Muscle of leg (tissue), 11 donors: Measurements from ENCODE around the gene ZNF565. TPM values are rescaled to one million over a fixed set of nuclear protein-coding genes. Genes with fewer than 3 reads are reported as not detected.
"Not testable (repeated sequence)": the region's sequence is repeated elsewhere in the genome, so short reads cannot be mapped to it uniquely, and the experiment has no call there.

ENCODE experiments used
- DNase-seq: peaks from one replicate; pipeline ENCODE4 v3.0.0; 2013
- H3K27ac ChIP-seq: one replicate; pipeline ENCODE4 v1.5.1; 2013; ENCODE audit warnings: mild to moderate bottlenecking, low read length, control low read depth
- H3K27me3 ChIP-seq: one replicate; pipeline ENCODE4 v1.6.1; 2013; ENCODE audit warnings: low read length; ENCODE audit not compliant: control insufficient read depth, insufficient read depth
- H3K36me3 ChIP-seq: one replicate; pipeline ENCODE4 v1.6.1; 2013; ENCODE audit warnings: low read length; ENCODE audit not compliant: control insufficient read depth, insufficient read depth
- H3K4me1 ChIP-seq: one replicate; pipeline ENCODE4 v1.6.1; 2013; ENCODE audit warnings: low read length; ENCODE audit not compliant: control insufficient read depth, insufficient read depth
- H3K4me3 ChIP-seq: one replicate; pipeline ENCODE4 v1.5.1; 2013; ENCODE audit warnings: low read length, control low read depth
- H3K9me3 ChIP-seq: replicated peaks from 2 replicates; pipeline ENCODE4 v1.6.1; 2013; ENCODE audit warnings: low read depth, low read length; ENCODE audit not compliant: control insufficient read depth
- WGBS: methylation state at CpG from one replicate; pipeline ENCODE4 v1.1.5; 2013; ENCODE audit warnings: missing lambda C conversion rate; ENCODE audit not compliant: insufficient coverage; 5-methylcytosine and 5-hydroxymethylcytosine counted together
- polyA plus RNA-seq, 8 donors: library from polyadenylated mRNA; unstranded; fragments of 120-200 nt; gene quantifications; one replicate each; pipeline versions ENCODE4 v1.2.1 to v1.2.3, GENCODE V29; 2013; ENCODE audit warnings: inconsistent platforms in 1 of 8, low replicate concordance in 1 of 8; ENCODE audit not compliant: insufficient read length in 8 of 8, insufficient read depth in 1 of 8
- total RNA-seq: library from RNA; stranded (reverse); fragments of 120-200 nt; gene quantifications from one replicate; pipeline ENCODE4 v1.2.4, GENCODE V29; 2013

ZNF565 gene
- total and polyA plus RNA-seq, 9 donors = 4.1 to 8.8 (median 5.8) TPM

DNA sequence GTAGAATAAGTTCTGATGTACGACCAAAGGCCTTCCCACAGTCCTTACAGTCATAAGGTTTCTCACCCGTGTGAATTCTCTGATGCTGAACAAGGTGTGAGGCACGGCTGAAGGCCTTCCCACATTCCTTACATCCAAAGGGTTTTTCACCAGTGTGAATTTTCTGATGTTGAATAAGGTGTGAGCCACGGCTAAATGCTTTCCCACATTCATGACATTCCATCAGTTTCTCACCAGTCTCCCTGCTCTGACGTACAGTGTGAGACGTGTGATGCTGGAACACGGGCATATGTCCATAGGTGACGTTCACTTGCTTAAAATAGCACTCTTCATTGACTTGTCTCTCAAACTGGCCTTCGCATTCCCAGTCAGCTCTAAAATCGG, 31.2 kb downstream of the ZNF565 start:
- no peaks in the 10 kb centered on the region for H3K27me3 ChIP-seq
- H3K4me3 ChIP-seq = no peak overlapping the region
- peaks cover 2% of the 10 kb centered on the region for H3K4me1 ChIP-seq
- H3K36me3 ChIP-seq = peaks cover 13% of the 10 kb centered on the region
- H3K27ac ChIP-seq = peak overlapping the region; percentile 42
- DNase-seq = peak; percentile 46
- no peaks in the 10 kb centered on the region for H3K9me3 ChIP-seq
- 80% methylated on average over 2 of the region's 10 CpGs for WGBS

DNA sequence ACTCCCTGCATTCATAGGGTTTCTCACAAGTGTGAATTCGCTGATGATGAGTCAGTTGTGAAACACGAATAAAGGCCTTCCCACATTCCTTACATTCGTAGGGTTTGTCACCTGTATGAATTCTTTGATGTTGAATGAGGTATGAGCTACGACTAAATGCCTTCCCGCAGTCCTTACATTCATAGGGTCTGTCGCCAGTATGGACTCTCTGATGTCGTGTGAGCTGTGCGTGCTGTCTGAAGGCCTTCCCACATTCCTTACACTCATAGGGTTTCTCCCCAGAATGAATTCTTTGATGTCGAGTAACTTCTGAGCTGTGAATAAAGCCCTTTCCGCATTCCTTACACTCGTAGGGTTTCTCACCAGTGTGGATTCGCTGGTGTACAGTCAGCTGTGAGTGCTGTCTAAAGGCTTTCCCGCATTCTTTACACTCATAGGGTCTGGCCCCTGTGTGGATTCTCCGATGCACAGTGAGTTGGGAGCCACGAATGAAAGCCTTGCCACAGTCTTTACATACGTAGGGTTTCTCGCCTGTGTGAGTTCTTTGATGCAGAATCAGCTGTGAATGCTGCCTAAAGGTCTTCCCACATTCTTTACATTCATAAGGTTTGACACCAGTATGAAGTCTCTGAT, 31.7 kb downstream of the ZNF565 start:
- H3K9me3 ChIP-seq = no peaks in the 10 kb centered on the region
- H3K36me3 ChIP-seq = peaks cover 13% of the 10 kb centered on the region
- no peak overlapping the region for H3K4me3 ChIP-seq
- peak overlapping the region; percentile 42 for H3K27ac ChIP-seq
- DNase-seq = peak; percentile 37
- no peaks in the 10 kb centered on the region for H3K27me3 ChIP-seq
- H3K4me1 ChIP-seq = peaks cover 2% of the 10 kb centered on the region
- WGBS = 84% methylated on average over 3 of the region's 17 CpGs

DNA sequence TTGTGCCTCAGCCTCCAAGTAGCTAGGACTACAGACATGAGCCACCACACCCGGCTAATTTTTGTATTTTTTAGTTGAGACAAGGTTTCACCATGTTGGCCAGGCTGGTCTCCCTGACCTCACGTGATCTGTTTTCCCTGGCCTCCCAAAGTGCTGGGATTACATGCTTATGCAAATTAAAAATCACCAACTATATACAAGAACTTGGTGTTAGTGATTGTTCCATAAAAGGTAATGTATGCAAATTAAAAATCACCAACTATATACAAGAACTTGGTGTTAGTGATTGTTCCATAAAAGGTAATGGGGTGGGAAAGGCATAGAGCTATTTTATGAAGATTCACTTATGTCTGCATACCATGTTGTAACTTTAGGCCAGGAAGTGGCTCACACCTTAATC, 35.4 kb downstream of the ZNF565 start:
- WGBS = no CpG with 5 or more reads among the region's 2 CpGs
- DNase-seq, H3K27ac ChIP-seq: not testable (repeated sequence)

GRCh38 chr19:36173846-36174245, 40.6 kb downstream of the ZNF565 start:
- not testable (repeated sequence) for H3K27me3 ChIP-seq, H3K27ac ChIP-seq, H3K36me3 ChIP-seq

More for the DNA sequence above, 35.4 kb downstream of the ZNF565 start:
- not testable (repeated sequence) for H3K4me1 ChIP-seq, H3K9me3 ChIP-seq, H3K27me3 ChIP-seq, H3K4me3 ChIP-seq
- H3K36me3 ChIP-seq = peaks cover 11% of the 10 kb centered on the region

DNA sequence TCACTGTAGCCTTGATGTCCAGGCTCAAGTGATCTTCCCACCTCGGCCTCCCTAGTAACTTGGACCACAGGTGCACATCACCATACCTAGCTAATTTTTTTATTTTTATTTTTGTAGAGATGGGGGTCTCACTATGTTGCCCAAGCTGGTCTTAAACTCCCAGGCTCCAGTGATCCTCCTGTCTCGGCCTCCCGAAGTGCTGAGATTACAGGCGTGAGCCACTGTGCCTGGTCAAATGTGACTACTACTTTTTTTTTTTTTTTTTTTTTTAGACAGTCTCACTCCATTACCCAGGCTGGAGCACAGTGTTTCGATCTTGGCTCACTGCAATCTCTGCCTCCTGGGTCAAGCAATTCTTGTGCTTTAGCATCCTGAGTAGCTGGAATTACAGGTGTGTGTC, 41.6 kb downstream of the ZNF565 start:
- H3K4me1 ChIP-seq = peaks cover 15% of the 10 kb centered on the region
- WGBS = 100% methylated on average over 3 of the region's 5 CpGs
- H3K27ac ChIP-seq = no peak overlapping the region
- H3K36me3 ChIP-seq = no peaks in the 10 kb centered on the region
- H3K4me3 ChIP-seq = no peak overlapping the region
- H3K9me3 ChIP-seq = no peaks in the 10 kb centered on the region
- no peak for DNase-seq
- H3K27me3 ChIP-seq = no peaks in the 10 kb centered on the region

More at GRCh38 chr19:36173846-36174245, 40.6 kb downstream of the ZNF565 start:
- peaks cover 14% of the 10 kb centered on the region for H3K4me1 ChIP-seq
- not testable (repeated sequence) for H3K9me3 ChIP-seq, H3K4me3 ChIP-seq, DNase-seq
- 79% methylated on average over 4 of the region's 8 CpGs for WGBS

- H3K27ac ChIP-seq = peak overlapping the region; percentile 74
- 52% methylated on average over 7 of the region's 9 CpGs for whole genome bisulfite sequencing
- H3K36me3 ChIP-seq = no peaks in the 10 kb centered on the region
- H3K9me3 ChIP-seq = no peaks in the 10 kb centered on the region
- H3K4me3 ChIP-seq = no peak overlapping the region
- H3K4me1 ChIP-seq = peaks cover 15% of the 10 kb centered on the region
- no peaks in the 10 kb centered on the region for H3K27me3 ChIP-seq
- DNase-seq = peak; percentile 46
These were observed 45.2 kb downstream of the ZNF565 start for GRCh38 chr19:36169084-36169760.

- Histone ChIP-seq H3K36me3 (peaks cover 8% of the 10 kb centered on the region), H3K9me3 (no peaks in the 10 kb centered on the region), H3K4me3 (no peak overlapping the region)
These were observed 50.7 kb downstream of the ZNF565 start for GRCh38 chr19:36163813-36164212.

DNA sequence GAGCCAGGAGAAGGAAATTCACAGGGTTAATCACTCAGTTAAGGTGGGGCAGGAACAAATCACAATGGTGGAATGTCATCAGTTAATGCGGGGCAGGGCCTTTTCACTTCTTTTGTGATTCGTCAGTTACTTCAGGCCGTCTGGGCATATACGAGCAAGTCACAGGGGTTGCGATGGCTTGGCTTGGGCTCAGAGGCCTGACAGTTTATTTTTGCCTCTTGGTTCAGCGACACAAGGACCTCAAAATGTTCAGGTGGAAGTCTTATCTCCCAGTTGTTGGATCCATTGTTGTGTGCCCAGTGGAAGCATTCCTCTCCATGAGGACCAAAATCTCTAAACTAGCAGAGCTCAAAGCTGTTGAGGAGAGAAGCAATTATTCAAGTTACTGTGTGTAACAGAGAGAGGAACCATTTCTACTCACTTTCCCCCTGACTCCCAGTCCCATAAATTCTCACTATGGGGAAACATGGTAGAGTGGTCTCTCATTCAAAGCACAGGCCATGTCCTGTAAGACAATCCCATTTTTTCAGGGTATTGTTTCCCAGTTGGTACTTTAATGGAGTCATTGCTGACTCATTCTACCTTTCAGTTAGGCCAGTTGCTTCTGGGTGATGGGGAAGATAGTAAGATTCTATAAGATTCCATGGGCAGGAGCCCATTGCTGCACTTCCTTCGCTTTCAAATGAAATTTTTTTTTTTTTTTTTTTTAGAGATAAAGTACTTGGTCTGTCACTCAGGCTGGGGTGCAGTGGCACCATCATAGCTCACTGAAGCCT, 53.5 kb downstream of the ZNF565 start:
- H3K9me3 ChIP-seq = no peaks in the 10 kb centered on the region

More at GRCh38 chr19:36163813-36164212, 50.7 kb downstream of the ZNF565 start:
- 99% methylated on average over 12 of the region's 12 CpGs for WGBS
- Histone ChIP-seq H3K4me1 (peaks cover under 1% of the 10 kb centered on the region), H3K27me3 (no peaks in the 10 kb centered on the region), H3K27ac (no peak overlapping the region)
- no peak for DNase-seq

DNA sequence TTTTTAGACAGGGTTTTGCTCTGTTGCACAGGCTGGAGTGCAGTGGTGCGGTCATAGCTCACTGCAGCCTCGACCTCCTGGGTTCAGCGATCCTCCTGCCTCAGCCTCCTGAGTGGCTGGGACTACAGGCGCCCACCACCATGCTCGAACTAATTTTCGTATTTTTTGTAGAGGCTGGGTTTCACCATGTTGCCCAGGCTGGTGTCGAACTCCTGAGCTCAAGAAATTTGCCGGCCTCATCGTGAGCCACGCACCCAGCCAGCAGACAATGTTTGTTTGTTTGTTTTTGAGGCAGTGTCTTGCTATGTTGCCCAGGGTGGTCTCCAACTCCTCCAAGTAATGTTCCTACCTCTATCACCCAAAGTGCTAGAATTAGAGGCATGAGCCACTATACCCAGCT, 61.3 kb downstream of the ZNF565 start:
- peak overlapping the region; percentile 100 for H3K27ac ChIP-seq
- peaks cover 27% of the 10 kb centered on the region for H3K36me3 ChIP-seq
- peaks cover 27% of the 10 kb centered on the region for H3K4me1 ChIP-seq
- no peak for DNase-seq
- no peaks in the 10 kb centered on the region for H3K9me3 ChIP-seq
- H3K27me3 ChIP-seq = no peaks in the 10 kb centered on the region
- peak overlapping the region; percentile 89 for H3K4me3 ChIP-seq
- WGBS = 83% methylated on average over 6 of the region's 10 CpGs

More for the DNA sequence above, 53.5 kb downstream of the ZNF565 start:
- H3K4me1 ChIP-seq = no peaks in the 10 kb centered on the region
- H3K27ac ChIP-seq = no peak overlapping the region
- WGBS = 69% methylated on average over 6 of the region's 7 CpGs
- no peak for DNase-seq
- H3K4me3 ChIP-seq = no peak overlapping the region
- peaks cover 8% of the 10 kb centered on the region for H3K36me3 ChIP-seq
- H3K27me3 ChIP-seq = no peaks in the 10 kb centered on the region
